HL-60 (cell line): ENCODE results near the gene GALNS.

Experiments
- DNase-seq, 2 experiments: peaks; one replicate each; pipeline ENCODE4 v3.0.0-alpha.2; 2010 to 2020; ENCODE audit warnings: low read depth in 1 of 2, low spot score in 1 of 2
- H3K27ac ChIP-seq: fragments of 250-450 bp; sonication (Bioruptor Pico); replicated peaks from 2 replicates; pipeline ENCODE4 v1.5.1; 2020; ENCODE audit warnings: mild to moderate bottlenecking, moderate library complexity
- H3K27me3 ChIP-seq: fragments of 250-450 bp; sonication (Bioruptor Pico); 2 replicates; pipeline ENCODE4 v1.5.1; 2021; ENCODE audit warnings: mild to moderate bottlenecking, moderate library complexity; ENCODE audit not compliant: insufficient read depth, poor library complexity, severe bottlenecking
- H3K4me3 ChIP-seq: replicated peaks from 2 replicates; pipeline ENCODE4 v1.5.1; 2011; ENCODE audit warnings: mild to moderate bottlenecking, control low read depth, low read length; ENCODE audit not compliant: insufficient read depth
- CTCF ChIP-seq: IDR thresholded peaks from one replicate; pipeline ENCODE4 v1.5.1; 2011; ENCODE audit warnings: low read length, control low read depth, inconsistent platforms; ENCODE audit not compliant: insufficient read depth
- GABPA ChIP-seq: IDR thresholded peaks from 2 replicates; pipeline ENCODE4 v1.6.1; 2012; ENCODE audit warnings: low read depth
- POLR2AphosphoS5 ChIP-seq: IDR thresholded peaks from 2 replicates; pipeline ENCODE4 v1.6.1; 2012; ENCODE audit warnings: low read depth
- SPI1 ChIP-seq: IDR thresholded peaks from 2 replicates; pipeline ENCODE4 v1.6.1; 2012; ENCODE audit warnings: low read depth, mild to moderate bottlenecking, borderline replicate concordance
- TF ChIP-seq, protein P1 (sequence below): IDR thresholded peaks from 2 replicates; pipeline ENCODE4 v1.6.1; 2012; ENCODE audit warnings: low read depth; ENCODE audit not compliant: insufficient replicate concordance

The GALNS gene

GRCh38 chr16:88869673-88869980 is 12.9 kb upstream of the GALNS start:
- peaks cover 3% of the 10 kb centered on the region for H3K27me3 ChIP-seq
- H3K27ac ChIP-seq: no peak overlapping the region
- DNase-seq: no peak
- H3K4me3 ChIP-seq: no peak overlapping the region
- TF ChIP-seq POLR2AphosphoS5 (no peak), GABPA (no peak), SPI1 (no peak), CTCF (no peak)
- TF ChIP-seq, protein P1, sequence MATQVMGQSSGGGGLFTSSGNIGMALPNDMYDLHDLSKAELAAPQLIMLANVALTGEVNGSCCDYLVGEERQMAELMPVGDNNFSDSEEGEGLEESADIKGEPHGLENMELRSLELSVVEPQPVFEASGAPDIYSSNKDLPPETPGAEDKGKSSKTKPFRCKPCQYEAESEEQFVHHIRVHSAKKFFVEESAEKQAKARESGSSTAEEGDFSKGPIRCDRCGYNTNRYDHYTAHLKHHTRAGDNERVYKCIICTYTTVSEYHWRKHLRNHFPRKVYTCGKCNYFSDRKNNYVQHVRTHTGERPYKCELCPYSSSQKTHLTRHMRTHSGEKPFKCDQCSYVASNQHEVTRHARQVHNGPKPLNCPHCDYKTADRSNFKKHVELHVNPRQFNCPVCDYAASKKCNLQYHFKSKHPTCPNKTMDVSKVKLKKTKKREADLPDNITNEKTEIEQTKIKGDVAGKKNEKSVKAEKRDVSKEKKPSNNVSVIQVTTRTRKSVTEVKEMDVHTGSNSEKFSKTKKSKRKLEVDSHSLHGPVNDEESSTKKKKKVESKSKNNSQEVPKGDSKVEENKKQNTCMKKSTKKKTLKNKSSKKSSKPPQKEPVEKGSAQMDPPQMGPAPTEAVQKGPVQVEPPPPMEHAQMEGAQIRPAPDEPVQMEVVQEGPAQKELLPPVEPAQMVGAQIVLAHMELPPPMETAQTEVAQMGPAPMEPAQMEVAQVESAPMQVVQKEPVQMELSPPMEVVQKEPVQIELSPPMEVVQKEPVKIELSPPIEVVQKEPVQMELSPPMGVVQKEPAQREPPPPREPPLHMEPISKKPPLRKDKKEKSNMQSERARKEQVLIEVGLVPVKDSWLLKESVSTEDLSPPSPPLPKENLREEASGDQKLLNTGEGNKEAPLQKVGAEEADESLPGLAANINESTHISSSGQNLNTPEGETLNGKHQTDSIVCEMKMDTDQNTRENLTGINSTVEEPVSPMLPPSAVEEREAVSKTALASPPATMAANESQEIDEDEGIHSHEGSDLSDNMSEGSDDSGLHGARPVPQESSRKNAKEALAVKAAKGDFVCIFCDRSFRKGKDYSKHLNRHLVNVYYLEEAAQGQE: no peak

GRCh38 chr16:88868974-88869672 is 12.4 kb upstream of the GALNS start:
- H3K27me3 ChIP-seq: peaks cover 3% of the 10 kb centered on the region
- no peak overlapping the region for H3K27ac ChIP-seq
- no peak overlapping the region for H3K4me3 ChIP-seq
- TF ChIP-seq GABPA: no peak
- TF ChIP-seq, protein P1: no peak
- no peak for TF ChIP-seq POLR2AphosphoS5
- no peak for DNase-seq

- TF ChIP-seq CTCF: no peak
- TF ChIP-seq, protein P1: no peak
- TF ChIP-seq SPI1: no peak
- TF ChIP-seq POLR2AphosphoS5: no peak
- TF ChIP-seq GABPA: no peak
- peaks cover 3% of the 10 kb centered on the region for H3K27me3 ChIP-seq
- H3K4me3 ChIP-seq: no peak overlapping the region
- H3K27ac ChIP-seq: no peak overlapping the region
- DNase-seq: no peak
Measured at GRCh38 chr16:88867581-88868246, 11.0 kb upstream of the GALNS start.
